AG09309 (cell line): Measurements from ENCODE around the gene EYS.

Experiments
- DNase-seq: peaks from one replicate; pipeline ENCODE4 v3.0.0-alpha.2; 2010; ENCODE audit warnings: low read depth
- H3K4me3 ChIP-seq: 2 replicates; pipeline ENCODE4 v1.5.1; 2011; ENCODE audit warnings: mild to moderate bottlenecking, low read depth, low read length, moderate library complexity; ENCODE audit not compliant: control insufficient read depth
- TF ChIP-seq, protein P1 (sequence below): IDR thresholded peaks from 2 replicates; pipeline ENCODE4 v1.5.1; 2011; ENCODE audit warnings: mild to moderate bottlenecking, low read depth, low read length, inconsistent platforms; ENCODE audit not compliant: insufficient read depth, control insufficient read depth; ENCODE audit errors: missing control alignments

The EYS gene

GRCh38 chr6:64504503-64504902 is 1202.5 kb downstream of the EYS start:
- DNase-seq, result no peak
- TF ChIP-seq, protein P1, sequence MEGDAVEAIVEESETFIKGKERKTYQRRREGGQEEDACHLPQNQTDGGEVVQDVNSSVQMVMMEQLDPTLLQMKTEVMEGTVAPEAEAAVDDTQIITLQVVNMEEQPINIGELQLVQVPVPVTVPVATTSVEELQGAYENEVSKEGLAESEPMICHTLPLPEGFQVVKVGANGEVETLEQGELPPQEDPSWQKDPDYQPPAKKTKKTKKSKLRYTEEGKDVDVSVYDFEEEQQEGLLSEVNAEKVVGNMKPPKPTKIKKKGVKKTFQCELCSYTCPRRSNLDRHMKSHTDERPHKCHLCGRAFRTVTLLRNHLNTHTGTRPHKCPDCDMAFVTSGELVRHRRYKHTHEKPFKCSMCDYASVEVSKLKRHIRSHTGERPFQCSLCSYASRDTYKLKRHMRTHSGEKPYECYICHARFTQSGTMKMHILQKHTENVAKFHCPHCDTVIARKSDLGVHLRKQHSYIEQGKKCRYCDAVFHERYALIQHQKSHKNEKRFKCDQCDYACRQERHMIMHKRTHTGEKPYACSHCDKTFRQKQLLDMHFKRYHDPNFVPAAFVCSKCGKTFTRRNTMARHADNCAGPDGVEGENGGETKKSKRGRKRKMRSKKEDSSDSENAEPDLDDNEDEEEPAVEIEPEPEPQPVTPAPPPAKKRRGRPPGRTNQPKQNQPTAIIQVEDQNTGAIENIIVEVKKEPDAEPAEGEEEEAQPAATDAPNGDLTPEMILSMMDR, result no peak
- H3K4me3 ChIP-seq, result no peak overlapping the region

DNA sequence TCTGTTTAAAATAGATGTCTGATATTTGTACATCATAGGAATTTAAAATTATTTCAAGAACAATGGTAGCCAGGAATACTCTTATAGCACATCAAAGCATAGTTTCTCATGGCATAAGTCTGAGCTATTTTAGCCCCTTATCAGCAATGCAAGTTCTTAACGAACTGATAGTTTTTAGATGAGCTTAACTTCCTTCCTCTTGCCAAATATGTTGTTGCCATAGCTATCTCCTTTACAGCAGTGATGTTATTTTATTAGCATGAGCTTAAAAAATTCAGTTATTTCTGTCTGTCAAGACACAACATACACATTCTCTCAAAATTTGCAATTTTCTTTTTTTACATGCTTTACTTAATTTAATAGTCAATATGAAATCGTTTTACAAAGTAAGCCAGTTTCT is 1204.2 kb downstream of the EYS start:
- no peak overlapping the region for H3K4me3 ChIP-seq
- DNase-seq, result no peak
- TF ChIP-seq, protein P1, result no peak

- no peak overlapping the region for H3K4me3 ChIP-seq
- DNase-seq, result no peak
- TF ChIP-seq, protein P1, result no peak
Observed at GRCh38 chr6:64497634-64498033, 1209.4 kb downstream of the EYS start.

DNA sequence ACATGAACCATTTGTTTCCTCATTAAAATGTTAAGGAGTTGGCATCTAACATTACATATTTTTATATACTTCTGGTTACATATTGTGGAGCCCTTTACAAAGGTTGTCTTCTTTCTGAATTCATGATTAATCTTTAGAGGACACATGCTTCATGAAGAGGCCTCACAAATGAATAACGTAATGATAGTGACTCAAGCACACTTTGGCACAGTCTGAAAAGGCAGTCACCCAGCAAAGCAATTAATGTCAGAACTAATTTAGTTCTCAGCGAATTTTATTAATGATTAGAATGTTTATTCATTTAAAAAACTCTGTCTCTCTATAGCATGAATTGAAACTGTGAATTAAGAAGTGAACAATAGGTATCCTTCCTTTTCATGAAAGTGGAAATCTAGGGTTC is 1217.3 kb downstream of the EYS start:
- H3K4me3 ChIP-seq, result no peak overlapping the region
- TF ChIP-seq, protein P1, result no peak
- no peak for DNase-seq

- TF ChIP-seq, protein P1, result no peak
- no peak for DNase-seq
- H3K4me3 ChIP-seq, result no peak overlapping the region
Observed at GRCh38 chr6:64486578-64487351, 1220.3 kb downstream of the EYS start.

DNA sequence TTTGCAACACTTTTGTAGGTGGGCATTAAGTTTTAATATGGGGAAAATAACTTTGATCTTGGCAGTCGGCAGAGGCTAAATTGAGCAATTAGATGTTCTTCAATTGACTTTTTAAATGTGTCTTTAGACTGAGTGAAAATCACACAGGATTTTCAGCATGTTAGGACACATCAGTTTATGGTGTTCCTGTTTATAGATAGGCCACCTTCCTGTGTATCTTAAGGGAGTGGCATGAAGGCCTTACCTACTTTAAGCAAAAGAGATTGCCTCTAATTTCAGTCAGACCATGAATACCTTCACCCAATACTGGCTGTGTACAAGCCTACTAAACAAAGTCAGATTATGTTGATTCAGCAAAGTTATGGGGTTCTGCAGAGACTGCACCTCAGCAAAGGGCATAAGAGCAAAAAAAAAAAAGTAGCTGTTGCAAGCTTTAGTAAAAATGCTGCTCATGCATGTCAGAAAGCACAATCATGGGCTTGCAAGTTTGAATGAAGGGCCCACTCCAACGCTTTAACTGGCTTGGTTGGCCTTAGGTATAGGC is 1223.0 kb downstream of the EYS start:
- TF ChIP-seq, protein P1, result no peak
- H3K4me3 ChIP-seq, result no peak overlapping the region
- no peak for DNase-seq
